ENCODE measurements around the gene LIN28B.

- no peak for TF ChIP-seq EGR1 (IDR thresholded peaks at IDR 0.05; ENCODE audit: low read depth)
- TF ChIP-seq POLR2A (IDR thresholded peaks at IDR 0.05; ENCODE audit: borderline replicate concordance, extremely low read depth, insufficient read depth, insufficient read length), result no peak
- no peak for TF ChIP-seq POLR2AphosphoS5 (IDR thresholded peaks at IDR 0.05; ENCODE audit: low read depth, low read length)
- TF ChIP-seq, protein P1, sequence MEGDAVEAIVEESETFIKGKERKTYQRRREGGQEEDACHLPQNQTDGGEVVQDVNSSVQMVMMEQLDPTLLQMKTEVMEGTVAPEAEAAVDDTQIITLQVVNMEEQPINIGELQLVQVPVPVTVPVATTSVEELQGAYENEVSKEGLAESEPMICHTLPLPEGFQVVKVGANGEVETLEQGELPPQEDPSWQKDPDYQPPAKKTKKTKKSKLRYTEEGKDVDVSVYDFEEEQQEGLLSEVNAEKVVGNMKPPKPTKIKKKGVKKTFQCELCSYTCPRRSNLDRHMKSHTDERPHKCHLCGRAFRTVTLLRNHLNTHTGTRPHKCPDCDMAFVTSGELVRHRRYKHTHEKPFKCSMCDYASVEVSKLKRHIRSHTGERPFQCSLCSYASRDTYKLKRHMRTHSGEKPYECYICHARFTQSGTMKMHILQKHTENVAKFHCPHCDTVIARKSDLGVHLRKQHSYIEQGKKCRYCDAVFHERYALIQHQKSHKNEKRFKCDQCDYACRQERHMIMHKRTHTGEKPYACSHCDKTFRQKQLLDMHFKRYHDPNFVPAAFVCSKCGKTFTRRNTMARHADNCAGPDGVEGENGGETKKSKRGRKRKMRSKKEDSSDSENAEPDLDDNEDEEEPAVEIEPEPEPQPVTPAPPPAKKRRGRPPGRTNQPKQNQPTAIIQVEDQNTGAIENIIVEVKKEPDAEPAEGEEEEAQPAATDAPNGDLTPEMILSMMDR (IDR thresholded peaks at IDR 0.05 in 2 of 3, conservative IDR thresholded peaks at IDR 0.05 in 1 of 3; ENCODE audit: borderline replicate concordance in 1 of 3, insufficient read depth in 1 of 3, low read depth in 2 of 3, low read length in 2 of 3), result no peak
- TF ChIP-seq, protein P2, sequence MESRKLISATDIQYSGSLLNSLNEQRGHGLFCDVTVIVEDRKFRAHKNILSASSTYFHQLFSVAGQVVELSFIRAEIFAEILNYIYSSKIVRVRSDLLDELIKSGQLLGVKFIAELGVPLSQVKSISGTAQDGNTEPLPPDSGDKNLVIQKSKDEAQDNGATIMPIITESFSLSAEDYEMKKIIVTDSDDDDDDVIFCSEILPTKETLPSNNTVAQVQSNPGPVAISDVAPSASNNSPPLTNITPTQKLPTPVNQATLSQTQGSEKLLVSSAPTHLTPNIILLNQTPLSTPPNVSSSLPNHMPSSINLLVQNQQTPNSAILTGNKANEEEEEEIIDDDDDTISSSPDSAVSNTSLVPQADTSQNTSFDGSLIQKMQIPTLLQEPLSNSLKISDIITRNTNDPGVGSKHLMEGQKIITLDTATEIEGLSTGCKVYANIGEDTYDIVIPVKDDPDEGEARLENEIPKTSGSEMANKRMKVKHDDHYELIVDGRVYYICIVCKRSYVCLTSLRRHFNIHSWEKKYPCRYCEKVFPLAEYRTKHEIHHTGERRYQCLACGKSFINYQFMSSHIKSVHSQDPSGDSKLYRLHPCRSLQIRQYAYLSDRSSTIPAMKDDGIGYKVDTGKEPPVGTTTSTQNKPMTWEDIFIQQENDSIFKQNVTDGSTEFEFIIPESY (IDR thresholded peaks at IDR 0.05; ENCODE audit: extremely low read depth, insufficient replicate concordance, low read length), result no peak
Measured at GRCh38 chr6:105099371-105099770, 142.5 kb downstream of the LIN28B start.

Measured in HCT116 (cell line).